T-helper 1 cell (primary cell): Measurements from ENCODE around the gene LARP1.
A peak's percentile ranks its signal among the peaks of the same experiment; 100 is the strongest.
"Not testable (repeated sequence)": the region's sequence is repeated elsewhere in the genome, so short reads cannot be mapped to it uniquely, and the experiment has no call there.

Experiments used
- DNase-seq, 5 donors: peaks; one replicate each; pipeline ENCODE4 v3.0.0-alpha.2; 2012 to 2020

The LARP1 gene

DNA sequence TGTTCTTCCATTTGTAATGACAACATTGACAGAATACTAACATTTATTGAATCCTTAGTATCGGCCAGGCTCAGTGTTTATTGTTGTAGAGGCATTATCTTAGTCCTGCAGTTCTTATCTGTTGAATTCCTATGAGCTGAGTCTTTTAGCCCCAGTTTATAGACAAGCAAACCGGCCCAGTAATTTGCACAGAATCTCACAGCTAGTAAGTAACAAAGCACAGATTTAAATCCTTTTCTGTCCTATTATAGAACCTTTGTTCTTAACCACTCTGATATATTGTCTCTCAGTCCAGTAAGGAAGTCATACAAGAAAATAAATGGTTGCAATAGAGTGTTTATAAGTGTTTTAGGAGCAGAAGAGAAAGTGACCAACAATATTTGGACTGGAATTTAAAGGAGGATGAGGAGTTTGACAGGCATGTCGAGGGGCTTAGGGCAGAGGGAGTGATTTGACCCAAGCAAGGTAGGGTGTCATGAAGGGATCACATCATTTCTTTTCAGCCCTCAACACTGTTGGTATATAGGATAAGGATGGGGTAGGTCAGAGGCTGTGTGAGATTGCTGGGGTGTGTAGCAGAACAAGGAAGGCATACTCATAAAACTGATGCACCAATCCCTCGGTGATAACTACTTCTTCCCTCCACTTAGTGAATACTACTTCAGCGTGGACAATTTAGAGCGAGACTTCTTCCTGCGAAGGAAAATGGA lies 39.5 kb downstream of the LARP1 start:
- no peak for DNase-seq

DNA sequence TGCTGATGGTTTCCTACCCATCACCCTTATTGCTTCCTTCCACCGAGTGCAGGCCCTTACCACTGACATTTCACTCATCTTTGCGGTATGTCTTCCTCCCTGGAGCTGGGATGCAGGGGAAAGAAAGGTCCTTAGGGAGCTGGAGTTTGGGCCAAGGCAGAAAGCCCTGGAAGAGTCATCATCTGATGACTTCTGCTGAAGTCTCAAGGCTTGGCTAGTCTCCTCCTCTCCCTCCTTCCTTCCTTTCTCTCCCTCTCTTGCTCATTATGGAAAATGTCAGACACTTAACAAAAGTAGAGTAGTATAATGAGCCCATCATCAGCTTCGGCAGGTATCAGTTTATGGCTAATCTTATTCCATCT lies 40.0 kb downstream of the LARP1 start:
- no peak for DNase-seq

DNA sequence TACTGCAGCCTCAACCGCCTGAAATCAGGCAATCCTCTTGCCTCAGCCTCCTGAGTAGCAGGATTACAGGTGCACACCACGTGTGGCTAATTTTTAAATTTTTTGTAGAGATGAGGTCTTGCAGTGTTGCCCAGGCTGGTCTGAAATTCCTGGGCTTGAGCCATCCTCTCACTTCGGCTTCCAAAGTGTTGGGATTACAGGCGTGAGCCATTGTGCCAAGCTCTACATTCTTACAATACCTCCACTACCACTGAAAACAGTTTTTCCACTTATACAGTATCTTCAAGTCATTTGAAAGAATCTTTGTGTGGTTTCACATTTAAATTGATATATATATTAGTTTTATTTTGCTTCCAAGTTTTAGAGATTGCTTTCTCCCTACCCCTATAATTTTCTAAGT lies 42.6 kb downstream of the LARP1 start:
- DNase-seq = no peak

DNA sequence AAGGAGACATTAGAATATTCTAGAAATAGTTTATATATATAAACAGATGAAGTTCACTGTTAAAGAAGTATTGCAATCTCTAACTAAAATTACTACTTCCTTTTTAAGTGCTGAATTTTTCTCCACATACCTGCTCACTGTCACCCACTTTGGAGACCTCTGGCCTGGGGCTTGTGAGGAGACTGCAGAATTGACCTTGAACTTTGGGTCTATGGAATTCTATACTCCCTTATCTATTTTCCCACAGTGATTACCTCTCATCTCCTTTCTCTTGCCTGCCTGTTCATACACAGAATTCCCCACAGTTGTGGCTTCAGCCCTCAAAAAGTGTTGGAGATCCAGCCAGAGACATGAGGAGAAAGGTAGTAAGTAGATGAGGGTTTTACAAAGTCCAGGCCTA lies 45.4 kb downstream of the LARP1 start:
- DNase-seq = no peak

DNA sequence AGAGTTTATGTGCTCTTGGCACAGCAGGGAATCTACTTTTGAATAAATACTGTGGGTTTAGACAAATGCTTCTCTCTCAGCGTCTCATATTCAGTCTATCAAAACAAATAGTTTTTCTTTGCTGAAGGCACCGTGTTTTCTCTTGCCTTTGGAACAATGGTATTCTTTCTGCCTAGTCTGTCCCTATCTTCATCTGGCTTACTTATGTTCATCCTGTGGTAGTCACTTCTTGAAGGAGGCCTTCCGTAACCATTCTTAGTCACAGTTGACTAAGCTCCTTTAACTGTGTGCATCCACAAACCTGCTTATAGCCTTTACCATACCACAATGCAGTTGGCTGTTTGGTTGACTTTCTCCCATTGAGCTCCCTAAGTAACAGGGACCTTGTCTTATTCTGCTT lies 45.9 kb downstream of the LARP1 start:
- no peak for DNase-seq

DNA sequence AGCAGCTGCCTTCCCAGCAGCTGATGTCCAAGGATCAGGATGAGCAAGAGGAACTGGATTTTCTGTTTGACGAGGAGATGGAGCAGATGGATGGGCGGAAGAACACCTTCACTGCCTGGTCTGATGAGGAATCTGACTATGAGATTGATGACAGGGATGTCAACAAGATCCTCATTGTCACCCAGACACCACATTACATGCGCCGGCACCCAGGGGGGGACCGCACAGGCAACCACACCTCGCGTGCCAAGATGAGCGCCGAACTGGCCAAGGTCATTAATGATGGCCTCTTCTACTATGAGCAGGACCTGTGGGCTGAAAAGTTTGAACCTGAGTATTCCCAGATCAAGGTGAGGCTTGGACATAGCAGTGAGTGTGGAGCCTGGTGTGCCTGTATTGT lies 46.9 kb downstream of the LARP1 start:
- no peak for DNase-seq

DNA sequence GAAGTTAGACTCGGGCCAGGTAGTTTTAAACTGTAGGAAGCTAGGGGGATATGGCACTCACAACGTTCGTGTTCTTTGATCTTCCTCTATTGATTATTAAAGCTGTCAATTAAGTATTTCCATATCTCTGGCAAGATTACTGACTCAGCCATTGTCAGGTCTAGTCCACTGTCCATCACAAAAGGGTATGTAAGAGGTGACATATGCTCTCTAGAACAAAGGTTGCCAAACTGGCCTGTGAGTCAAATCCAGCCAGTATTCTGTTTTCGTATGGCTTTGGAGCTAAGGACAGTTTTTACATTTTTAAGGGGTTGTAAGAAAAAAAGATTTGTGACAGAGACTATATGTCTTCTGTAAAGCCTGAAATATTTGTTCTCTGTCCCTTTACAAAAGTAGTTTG lies 51.0 kb downstream of the LARP1 start:
- DNase-seq = no peak

DNA sequence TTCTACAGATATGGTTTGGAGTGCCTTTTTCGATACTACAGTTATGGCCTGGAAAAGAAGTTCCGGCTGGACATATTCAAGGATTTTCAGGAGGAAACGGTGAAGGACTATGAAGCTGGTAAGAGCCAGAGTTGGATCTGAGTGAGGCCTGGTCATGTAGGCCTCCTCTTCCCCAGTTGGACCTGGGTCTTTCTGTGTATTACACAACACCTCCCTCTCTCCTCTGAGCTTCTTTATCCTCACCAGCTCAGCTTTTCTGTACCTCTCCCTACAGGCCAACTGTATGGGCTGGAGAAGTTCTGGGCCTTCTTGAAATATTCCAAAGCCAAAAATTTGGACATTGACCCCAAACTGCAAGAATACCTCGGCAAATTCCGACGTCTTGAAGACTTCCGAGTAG lies 56.1 kb downstream of the LARP1 start:
- no peak for DNase-seq

DNA sequence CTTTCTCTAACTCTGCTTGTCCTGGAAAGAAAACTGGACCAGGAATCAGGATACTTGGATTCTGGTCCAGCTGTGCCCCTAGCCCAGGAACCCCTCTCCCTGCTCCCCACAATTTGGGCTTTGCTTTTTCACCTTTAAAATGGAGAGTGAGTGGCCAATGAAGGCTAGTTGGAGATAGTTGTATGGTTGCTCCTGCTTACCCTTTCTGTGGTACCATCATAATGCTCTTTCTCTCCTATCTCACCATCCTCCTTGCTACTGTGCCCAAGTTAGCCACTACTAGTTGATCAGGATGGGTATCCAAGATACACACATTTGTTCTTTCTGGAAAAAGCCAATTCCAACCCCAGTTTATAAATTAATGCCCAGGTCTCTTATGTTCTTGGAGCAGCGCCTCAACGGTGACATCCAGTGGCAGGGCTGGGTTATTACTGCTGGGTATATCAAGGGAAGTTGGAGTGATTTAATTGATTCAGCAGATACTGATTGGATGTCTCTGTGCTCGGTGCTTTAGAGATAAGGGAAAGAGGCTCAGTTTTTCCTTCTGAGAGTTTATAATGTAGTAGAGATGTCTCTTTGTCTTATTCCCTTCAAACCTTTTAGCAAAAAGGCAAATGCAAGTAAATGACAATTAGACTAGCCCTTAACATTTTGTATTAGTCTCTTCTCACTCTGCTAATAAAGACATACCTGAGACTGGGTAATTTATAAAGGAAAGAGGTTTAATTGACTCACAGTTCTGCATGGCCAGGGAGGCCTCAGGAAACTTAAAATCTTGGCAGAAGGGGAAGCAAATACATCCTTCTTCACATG lies 56.7 kb downstream of the LARP1 start:
- peak; percentile 22 to 59 (median 47) for DNase-seq

DNA sequence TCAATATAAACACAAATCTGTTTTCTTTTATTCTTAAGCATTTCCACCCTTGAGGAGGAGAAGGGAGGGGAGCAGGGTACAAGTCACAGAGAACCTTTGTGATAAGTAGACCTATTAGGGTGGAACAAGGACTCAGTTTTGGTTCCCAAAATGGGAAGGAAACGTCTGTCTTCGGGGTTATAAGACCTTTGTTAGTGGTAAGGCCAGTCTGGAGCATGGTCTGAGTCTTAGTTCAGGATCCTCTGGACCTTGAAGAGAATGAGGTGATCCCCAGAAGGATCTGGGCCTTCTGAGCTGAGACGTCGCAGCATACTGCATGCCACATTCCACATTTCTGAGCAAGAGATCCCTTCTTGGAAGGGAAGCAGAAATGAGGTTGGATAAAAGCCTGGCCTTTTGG lies 58.0 kb downstream of the LARP1 start:
- DNase-seq = no peak

DNA sequence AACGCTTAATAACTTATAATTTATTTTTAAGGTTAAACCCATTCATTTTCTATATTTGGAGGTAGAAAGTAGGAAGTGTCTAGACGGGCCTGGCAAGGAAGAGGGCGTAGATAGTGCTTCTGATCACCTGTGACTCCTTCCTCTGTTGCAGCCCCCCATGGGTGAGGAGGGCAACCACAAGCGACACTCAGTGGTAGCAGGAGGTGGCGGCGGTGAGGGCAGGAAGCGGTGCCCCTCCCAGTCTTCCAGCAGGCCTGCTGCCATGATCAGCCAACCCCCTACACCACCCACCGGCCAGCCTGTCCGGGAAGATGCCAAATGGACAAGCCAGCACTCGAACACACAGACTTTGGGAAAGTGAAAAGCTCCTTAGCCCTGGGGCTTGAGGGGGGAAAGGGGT lies 58.6 kb downstream of the LARP1 start:
- peak in 3 of 5 donors; percentile 8 to 16 (median 15) for DNase-seq

DNA sequence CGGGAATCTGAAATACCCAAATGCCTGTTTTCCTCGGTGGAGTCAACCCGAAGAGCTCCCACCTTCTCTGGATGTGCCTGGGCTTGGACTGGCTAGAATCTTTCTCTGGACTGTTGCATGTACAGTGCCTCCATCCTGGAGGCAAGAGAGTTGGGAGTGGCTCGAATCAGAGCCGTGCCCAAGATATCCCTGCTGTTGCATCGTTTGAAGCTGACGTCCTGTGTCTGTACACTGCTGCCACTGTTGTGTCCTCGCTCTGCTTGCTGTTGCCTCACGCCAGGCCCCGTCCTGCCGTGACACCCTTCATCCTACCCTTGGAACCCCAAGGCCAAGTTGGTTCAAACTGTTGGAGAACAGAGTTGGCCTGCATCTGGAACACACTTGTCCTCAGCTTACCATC lies 59.8 kb downstream of the LARP1 start:
- no peak for DNase-seq

DNA sequence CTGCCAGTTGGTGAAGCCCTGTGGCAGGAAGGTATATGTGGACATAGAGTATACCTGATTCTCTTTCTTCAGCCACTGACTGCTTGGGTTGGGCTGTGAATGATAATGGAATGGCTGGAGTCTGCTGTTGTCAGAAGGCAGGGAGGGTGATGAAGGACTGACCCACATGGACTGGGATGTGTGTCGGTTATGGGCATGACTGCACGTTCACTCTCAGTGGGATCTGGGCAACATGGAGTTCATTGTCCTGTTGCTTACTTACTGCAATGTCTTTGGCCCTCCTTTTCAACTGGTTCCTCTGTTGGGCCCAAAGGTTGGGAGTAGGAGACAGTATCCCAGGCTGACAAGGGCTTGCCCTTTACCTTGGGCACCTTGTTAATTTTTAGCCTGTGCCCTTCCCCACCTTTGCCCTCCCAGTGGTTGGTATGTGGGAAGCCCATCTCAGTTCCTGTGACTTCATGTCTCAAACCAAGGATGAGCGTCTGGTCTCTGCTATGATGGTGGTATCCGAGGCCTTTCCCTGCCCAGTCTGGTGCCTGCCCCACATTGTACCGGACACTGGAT lies 60.6 kb downstream of the LARP1 start:
- no peak for DNase-seq

DNA sequence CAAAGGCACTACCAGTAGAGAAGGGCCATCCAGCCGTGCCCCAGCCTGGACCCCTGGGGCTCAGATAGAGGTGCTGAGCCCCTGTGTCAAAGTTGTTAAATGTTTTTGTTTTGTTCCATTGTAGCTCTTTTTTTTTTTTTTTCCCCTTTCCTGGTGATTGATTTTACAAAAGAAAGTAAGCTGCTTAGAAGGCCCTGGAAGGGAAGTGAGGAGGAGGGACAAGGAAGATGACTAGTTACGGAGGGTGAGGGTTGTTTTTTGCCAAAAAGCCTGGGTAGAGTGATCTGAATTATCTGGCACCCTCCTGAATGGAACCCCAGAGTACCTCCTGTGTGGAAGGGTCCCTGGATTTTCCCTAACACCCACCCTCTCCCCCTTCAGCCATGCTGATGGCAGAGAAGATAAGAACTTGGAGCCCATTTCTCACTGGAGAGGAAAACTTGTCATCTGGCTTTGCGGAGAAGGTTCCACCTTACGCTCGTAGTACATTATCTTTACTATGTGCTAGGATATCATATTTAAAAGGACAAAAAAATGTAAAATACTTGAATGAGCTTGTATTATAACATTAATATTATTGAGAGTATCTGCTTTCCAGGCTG lies 61.8 kb downstream of the LARP1 start:
- DNase-seq = no peak

DNA sequence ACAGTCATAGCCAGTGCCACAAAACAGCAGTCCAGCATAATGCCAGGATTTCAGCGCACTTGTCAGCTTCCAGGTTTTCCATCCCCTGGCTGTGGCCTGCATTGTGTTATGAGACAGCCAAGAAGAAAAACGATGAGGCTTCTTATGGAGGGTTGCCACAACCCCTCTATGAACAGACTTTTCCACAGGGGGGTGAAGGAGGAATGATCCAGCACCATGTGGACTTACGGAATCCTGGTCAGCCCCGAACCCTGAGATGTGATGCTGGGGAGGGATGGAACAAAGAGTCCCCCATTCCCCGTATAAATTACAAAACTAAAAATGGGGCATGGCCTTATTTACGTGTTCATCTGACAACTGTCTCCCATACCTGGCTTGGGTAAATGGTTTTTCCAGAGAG lies 62.6 kb downstream of the LARP1 start:
- no peak for DNase-seq

DNA sequence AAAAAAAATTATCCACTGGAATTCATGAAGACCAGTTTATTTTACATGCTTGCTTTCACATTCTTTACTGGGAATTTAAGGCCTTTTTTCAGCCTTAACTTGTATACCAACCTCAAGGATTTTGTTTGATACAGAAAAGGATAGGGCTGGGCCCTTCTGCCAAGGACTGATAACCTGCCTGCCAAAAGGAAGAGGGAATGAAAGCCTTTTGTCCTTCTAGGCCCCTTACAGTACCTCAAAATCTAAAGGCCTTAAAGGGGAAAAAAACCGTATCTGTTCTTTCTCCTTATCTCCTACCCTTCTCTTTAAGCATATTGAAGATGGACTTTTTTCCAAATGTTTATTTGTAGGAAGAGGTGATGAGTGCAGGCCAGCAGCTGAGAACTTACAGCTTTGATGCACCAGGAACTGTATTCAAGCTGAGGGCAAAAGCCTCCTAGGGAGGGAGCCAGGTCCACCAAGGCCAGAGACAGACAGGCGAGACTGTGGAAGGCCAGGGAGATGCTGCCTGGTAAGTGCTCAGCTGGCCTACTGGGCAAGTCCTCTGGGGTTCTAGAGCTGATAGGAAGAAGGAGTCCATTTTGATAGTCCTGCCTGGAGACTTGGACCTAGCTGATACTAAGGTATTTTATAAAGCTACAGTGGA lies 63.4 kb downstream of the LARP1 start:
- DNase-seq = no peak

DNA sequence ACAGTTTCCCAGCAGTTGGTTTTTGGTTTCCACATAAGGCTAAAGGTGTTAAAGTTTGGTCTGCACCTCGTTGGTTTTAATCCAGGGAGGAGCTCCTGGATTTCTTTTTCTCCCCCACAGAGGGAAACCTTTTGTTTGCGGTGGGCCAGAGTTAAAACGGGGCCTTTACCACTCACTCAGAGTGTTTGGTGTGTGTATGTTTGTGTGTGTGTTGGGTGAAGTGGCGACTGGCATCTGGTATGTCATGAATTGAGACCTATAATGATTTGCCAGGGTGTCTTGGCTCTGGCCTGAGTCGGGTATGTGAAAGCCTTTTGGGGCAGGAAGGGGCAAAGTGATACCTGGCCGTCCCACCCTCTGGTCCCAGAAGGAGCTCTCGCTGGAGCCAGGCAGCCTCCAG lies 64.4 kb downstream of the LARP1 start:
- no peak for DNase-seq

DNA sequence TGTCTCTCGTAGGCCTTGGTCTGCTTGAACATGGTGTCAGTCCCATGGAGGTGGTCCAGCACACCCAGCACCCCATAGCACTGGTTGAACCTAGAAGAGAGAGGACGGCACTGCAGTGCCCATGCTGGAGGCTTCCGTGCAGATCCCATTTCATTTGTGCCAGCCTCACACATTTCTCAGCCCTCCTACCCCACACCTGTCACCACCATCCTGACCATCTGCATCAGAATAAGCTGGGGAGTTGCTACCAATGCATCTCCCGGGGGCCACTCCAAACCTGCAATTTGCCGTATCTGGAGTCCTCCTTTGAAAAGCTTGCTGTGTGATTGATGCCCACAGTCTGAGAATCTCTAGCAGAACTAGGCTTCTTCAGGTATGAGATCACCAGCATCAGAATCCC lies 65.2 kb downstream of the LARP1 start:
- no peak for DNase-seq

DNA sequence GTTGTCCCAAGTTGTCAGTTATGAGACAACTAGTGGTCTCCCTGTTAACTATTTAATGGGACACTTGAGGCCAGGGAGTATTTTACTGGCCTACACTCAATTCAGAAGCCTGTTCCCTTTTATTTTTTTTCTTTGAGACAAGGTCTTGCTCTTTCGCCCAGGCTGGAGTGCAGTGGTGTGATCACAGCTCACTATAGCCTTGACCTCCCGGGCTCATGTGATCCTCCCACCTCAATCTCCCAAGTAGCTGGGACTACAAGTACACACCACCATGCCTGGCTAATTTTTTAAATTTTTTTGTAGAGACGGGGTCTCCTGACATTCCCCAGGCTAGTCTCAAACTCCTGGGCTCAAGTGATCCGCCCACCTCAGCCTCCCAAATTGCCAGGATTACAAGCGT lies 67.7 kb downstream of the LARP1 start:
- DNase-seq = not testable (repeated sequence)

DNA sequence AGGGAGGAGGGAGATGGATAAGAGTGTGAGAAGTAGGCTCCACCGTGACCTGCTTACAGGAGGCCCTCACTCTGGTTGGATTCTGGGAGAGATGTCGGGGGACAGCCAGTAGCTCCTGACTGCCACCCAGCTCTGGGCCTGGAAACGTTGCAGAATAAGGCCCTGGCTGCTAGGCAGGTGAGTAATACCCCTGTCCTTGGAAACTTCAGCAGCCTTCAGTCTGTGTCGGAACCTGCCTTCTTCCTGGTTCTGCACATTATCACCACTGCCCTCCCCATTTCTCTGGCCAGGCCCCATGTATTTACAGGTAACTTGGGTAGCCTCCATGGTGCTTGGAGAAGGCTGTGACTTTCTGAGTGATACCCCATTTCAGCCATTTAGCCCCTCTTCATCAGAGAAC lies 68.4 kb downstream of the LARP1 start:
- no peak for DNase-seq

DNA sequence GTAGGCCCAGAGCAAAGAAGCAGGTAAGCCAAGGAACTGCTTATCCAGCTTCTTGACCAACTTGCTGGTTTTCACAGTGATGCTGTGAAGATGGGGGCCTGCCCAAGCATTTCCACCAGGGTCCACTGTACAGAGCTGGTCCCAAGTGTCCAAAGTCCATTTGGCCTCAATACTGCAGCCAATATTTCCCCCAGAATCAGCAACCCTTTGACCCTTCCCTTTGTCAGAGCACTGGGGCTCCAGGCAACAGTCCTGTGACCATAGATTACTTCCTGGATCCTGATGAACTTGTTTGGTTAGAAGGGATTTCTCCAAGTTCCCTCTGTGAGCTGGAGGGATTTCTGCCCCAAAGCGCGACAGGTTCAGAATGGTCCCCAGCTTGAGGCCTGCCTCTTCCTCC lies 68.9 kb downstream of the LARP1 start:
- no peak for DNase-seq

DNA sequence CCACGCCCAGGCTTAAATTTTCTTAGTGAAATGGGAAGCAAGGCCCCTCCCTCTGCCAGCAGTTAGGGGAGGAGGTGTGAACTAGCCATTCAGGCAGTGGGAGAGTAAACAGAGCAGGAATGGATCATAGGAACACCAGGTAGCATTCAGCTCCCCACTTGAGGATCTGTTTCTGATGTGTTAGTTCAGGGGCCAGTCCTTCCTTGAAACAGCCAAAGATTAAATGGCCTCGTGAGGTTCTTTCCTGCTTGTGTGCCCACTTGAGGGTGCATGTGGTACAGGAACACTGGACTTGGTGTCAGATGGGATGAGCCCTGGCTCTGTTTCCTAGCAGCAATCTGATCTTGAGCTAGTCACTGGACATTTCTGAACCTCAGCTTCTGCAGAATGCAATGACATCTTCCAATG lies 74.0 kb downstream of the LARP1 start:
- DNase-seq = no peak

DNA sequence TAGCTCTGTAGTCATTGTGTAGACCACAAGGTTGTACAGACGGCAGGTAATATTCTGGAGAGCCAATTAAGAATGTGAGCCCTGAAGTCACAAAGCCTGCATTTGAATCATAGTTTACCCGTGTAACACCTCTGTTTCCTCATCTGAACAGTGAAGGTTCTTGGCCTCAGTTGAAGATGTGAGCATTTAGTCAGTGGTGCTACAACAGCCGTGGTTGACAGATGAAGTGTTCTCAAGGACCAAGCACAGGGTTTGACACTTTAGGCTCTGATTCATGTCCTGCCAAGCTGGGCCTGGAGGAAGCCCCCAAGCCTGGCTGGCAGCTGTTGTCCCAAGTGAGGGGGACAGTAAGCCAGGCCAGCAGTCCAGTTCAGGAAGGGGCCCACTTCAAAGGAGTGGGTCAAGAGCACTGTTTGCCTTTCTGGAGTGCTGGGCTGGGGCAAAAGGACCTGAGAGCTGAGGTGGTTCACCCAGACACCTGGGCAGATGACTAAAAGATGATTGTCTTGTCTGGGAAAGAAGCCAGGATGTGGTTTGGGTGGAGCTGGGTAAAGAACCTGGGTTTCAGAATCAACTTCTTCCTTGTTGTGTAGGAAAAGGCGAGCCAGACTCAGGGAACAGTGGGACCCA lies 74.5 kb downstream of the LARP1 start:
- DNase-seq = peak in 2 of 5 donors; percentile 3 to 54
